Epithelial cell of umbilical artery (primary cell): ENCODE data around the gene CEP112. TPM values are rescaled to one million over a fixed set of nuclear protein-coding genes. Genes with fewer than 3 reads are reported as not detected.

Experiments used
- total RNA-seq: library from RNA; depleted of rRNA; stranded (reverse); fragments of >200 nt; gene quantifications from 2 replicates; pipeline ENCODE4 v1.2.3, GENCODE V29; 2014

The CEP112 gene
- 7.5 and 10.0 TPM in 2 replicates for total RNA-seq

DNA sequence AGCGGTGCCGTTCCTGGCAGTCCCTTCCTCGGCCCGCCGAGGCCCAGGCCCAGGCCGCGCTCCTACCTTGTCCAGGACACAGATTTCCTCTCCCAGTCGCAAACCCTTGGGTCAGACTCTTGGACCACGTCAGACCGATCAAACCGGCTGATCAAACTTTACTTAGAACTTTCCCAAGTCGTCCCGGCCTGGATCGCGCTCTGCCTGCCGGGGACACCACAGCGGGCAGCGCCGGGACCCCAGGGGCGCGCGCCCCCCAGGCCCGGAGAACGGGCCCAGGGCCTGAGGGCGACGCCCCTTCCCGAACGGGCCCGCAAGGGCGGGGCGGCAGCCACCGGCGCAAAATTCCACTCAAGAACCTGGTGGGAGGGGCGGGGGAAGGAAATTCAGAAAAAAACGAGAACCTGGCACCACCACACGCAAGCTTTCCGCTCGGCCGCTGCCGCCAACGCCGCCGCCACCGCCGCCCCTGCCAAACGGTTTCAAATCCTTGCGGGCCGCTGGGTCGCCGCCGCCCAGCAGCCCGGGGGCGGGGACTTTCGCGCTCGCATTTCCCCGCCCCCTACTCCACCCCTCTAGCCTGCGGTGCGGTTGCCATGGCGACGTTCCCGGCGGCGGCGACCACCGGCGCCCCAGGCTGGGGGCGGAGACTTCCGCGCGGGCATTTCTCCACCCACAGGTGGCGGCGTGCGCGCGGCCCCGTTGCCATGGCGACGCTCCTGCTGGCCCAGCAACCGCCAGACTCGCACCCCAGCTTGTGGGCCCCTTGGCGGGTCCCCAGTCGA, at the start of gene CEP112:
Gene CEP112, minus strand, starts transcription at position 541 of the 785 bp plus-strand sequence.

GRCh38 chr17:66228887-66229782, 37.2 kb upstream of the CEP112 start, which contains the start of gene APOH:
APOH (minus strand) TSS chr17:66229415; CDS start chr17:66229379, 36 bp downstream.

Other genes starting within 250 kb of the CEP112 start
- gene APOH, start 37.3 kb upstream of the CEP112 start, total RNA-seq: not detected in 2 replicates
- gene PRKCA, start 110.5 kb upstream of the CEP112 start, total RNA-seq: 6.8 and 10.3 TPM in 2 replicates